Ovary (tissue), 9 donors: ENCODE measurements around the gene NUP50. TPM values are rescaled to one million over a fixed set of nuclear protein-coding genes. Genes with fewer than 3 reads are reported as not detected.

Source experiments
- DNase-seq, 5 donors: peaks; one replicate each; pipeline ENCODE4 v3.0.0-alpha.2; 2019 to 2020
- H3K27ac ChIP-seq, 2 donors: fragments of 200-600 bp; one replicate each; pipeline versions ENCODE4 v1.5.1 to v1.8.0; 2019 to 2022
- H3K27me3 ChIP-seq: fragments of 200-600 bp; one replicate; pipeline ENCODE4 v1.8.0; 2022
- H3K36me3 ChIP-seq: fragments of 200-600 bp; sonication (generic); one replicate; pipeline ENCODE4 v1.5.1; 2019
- H3K4me1 ChIP-seq: one replicate; pipeline ENCODE4 v1.8.1; 2013; ENCODE audit warnings: mild to moderate bottlenecking, moderate library complexity; ENCODE audit not compliant: insufficient read depth
- H3K4me3 ChIP-seq: fragments of 200-600 bp; sonication (generic); one replicate; pipeline ENCODE4 v1.5.1; 2017
- H3K9me3 ChIP-seq, 2 donors: fragments of 200-600 bp in 1 of 2; sonication (generic) in 1 of 2; one replicate each; pipeline versions ENCODE4 v1.5.1 to v1.8.1; 2013 to 2019; ENCODE audit warnings: mild to moderate bottlenecking in 1 of 2, moderate library complexity in 1 of 2
- EP300 ChIP-seq: sonication (generic); formaldehyde crosslinking; IDR thresholded peaks from one replicate; pipeline ENCODE4 v1.6.1; 2017; ENCODE audit warnings: antibody characterized with exemption
- POLR2A ChIP-seq: fragments of 450-650 bp; IDR thresholded peaks from one replicate; pipeline ENCODE4 v1.6.1; 2017; ENCODE audit warnings: antibody characterized with exemption, mild to moderate bottlenecking, moderate library complexity
- WGBS, 3 donors: extraction: QIAGEN DNeasy Blood & Tissue Kit in 1 of 3; methylation state at CpG; one replicate each; pipeline versions ENCODE4 v1.1.5 to v1.1.7; 2013 to 2017; 5-methylcytosine and 5-hydroxymethylcytosine counted together
- intact Hi-C, 4 donors: fragments of 100-400 bp; cut with DNase I; formaldehyde crosslinking; loops; one replicate each; pipeline versions ENCODE4 v1.11.0 to v1.15.1; 2022 to 2023
- polyA plus RNA-seq, 2 donors: library from polyadenylated mRNA; stranded (reverse); fragments of 200-250 nt in 1 of 2; fragments of 350-450 nt in 1 of 2; fragmentation: Illumina TruSeq in 1 of 2; extraction: RNeasy Lipid Tissue Mini Kit (QIAGEN cat#74804) in 1 of 2; gene quantifications; one replicate each; pipeline ENCODE4 v1.2.3, GENCODE V29; 2013 to 2014
- total RNA-seq, 7 donors: library from RNA; depleted of rRNA in 2 of 7; stranded (reverse); fragments of >200 nt in 2 of 7; fragmentation: NEBNext Ultra II Directional in 3 of 7; extraction: Animal tissue kit (Norgen Biotek cat#: 25700) in 3 of 7; gene quantifications; one replicate each; pipeline versions ENCODE4 v1.1.0 to v1.2.4, GENCODE V29; 2016 to 2023
- TF ChIP-seq, protein P1 (sequence below), 3 donors: fragments of 450-650 bp in 2 of 3; fragments of 200-600 bp in 1 of 3; IDR thresholded peaks; one replicate each; pipeline versions ENCODE4 v1.5.1 to v1.8.0; 2016 to 2022; ENCODE audit warnings: antibody characterized with exemption in 3 of 3, mild to moderate bottlenecking in 1 of 3
- donor health status: DM: no; HTN: no; CAD: no; lungs with moderate emphysema.
- donor health status: DM: no; HTN: no; CAD: no.
- donor health status: Bipolar disorder and iron deficiency.
- donor health status: DM: yes; HTN: yes; CAD: no.
- donor health status: DM: no; HTN: no; CAD: no.
- donor health status: DM: yes; HTN: yes; CAD: no.

NUP50 gene
- total and polyA plus RNA-seq, 9 donors = 12.4 to 58.6 (median 44.2) TPM

DNA sequence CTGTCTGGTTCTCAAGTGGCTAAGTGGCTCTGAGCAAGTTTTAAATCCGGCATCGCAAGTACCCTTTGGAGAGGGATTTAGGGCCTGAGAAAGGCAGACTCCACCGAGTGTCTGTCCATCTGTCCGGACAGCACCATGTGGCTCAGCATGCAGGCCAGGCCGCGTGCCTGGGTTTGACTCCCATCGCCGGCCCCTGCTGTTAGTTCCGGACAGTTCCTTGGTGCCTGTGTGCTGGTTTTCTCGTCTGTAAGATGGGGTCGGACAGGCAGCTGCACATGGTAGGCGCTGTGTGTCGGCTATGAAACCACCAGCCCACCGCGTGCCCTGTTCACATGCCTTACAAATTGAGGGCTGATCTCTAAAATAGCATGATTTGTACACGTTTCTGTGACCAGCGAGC lies 31.0 kb downstream of the NUP50 start:
- Histone ChIP-seq H3K4me3 (no peak overlapping the region), H3K27me3 (no peaks in the 10 kb centered on the region), H3K36me3 (no peaks in the 10 kb centered on the region), H3K4me1 (peaks cover 4% of the 10 kb centered on the region), H3K9me3 (no peaks in the 10 kb centered on the region), H3K27ac (no peak overlapping the region)
- intact Hi-C loops = no loop called here
- peak in 2 of 5 donors; percentile 7 to 14 for DNase-seq
- 90 to 96% (median 94%) methylated on average over 17 of the region's 17 CpGs for WGBS, 3 donors
- TF ChIP-seq, protein P1, sequence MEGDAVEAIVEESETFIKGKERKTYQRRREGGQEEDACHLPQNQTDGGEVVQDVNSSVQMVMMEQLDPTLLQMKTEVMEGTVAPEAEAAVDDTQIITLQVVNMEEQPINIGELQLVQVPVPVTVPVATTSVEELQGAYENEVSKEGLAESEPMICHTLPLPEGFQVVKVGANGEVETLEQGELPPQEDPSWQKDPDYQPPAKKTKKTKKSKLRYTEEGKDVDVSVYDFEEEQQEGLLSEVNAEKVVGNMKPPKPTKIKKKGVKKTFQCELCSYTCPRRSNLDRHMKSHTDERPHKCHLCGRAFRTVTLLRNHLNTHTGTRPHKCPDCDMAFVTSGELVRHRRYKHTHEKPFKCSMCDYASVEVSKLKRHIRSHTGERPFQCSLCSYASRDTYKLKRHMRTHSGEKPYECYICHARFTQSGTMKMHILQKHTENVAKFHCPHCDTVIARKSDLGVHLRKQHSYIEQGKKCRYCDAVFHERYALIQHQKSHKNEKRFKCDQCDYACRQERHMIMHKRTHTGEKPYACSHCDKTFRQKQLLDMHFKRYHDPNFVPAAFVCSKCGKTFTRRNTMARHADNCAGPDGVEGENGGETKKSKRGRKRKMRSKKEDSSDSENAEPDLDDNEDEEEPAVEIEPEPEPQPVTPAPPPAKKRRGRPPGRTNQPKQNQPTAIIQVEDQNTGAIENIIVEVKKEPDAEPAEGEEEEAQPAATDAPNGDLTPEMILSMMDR (IDR thresholded peaks at IDR 0.05) = no peak
- TF ChIP-seq POLR2A = no peak
- TF ChIP-seq EP300 = no peak

DNA sequence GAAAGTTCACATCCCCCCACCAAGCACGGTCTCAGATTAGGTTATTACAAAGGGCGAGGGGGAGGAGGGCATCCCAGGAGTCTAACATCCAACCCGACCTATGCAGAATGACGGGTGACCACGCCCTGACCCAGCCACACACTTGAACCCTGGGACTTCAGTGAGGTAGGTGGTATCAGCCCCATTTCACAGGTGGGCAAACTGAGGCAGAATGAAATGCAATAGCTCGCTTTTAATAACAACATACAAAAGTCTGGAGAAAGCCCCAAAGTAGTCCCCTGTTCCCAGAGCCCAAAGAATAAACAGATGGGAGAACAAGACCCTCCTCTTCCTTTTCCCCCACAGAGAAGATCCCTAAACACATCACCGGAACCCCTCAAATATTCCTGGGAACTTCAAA lies 31.9 kb downstream of the NUP50 start:
- Histone ChIP-seq H3K27ac (no peak overlapping the region), H3K27me3 (no peaks in the 10 kb centered on the region), H3K4me3 (no peak overlapping the region), H3K4me1 (peaks cover 4% of the 10 kb centered on the region), H3K36me3 (no peaks in the 10 kb centered on the region), H3K9me3 (no peaks in the 10 kb centered on the region)
- 89 to 95% (median 93%) methylated on average over 7 of the region's 7 CpGs for WGBS, 3 donors
- intact Hi-C loops = no loop called here
- DNase-seq = peak in 1 of 5 donors; percentile 9
- TF ChIP-seq EP300 (no peak), POLR2A (no peak)
- TF ChIP-seq, protein P1 (IDR thresholded peaks at IDR 0.05) = no peak

DNA sequence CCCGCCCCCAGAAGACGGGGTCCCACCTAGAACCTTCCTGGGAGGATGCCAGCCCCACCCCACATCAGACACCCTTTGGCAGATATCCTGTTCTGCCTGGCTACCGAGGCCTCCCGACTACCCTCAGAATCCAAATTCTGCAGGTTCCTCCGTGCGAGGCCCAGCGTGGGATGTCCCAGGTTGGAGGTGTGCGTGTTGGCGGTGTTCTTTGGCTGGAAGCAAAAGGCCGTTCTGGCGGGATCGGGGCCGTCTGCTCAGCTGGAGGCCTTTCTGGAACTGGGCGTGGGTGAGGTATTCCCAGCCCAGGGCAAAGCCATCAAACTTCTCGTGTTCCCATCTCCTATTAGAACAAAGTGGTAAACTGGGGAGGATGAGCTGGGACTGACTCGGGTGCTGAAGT lies 32.6 kb downstream of the NUP50 start:
- WGBS, 3 donors = 90 to 96% (median 95%) methylated on average over 16 of the region's 16 CpGs
- no peak for TF ChIP-seq EP300
- TF ChIP-seq, protein P1 (IDR thresholded peaks at IDR 0.05) = no peak
- TF ChIP-seq POLR2A = no peak
- intact Hi-C loops = no loop called here
- peak in 1 of 5 donors; percentile 14 for DNase-seq
- Histone ChIP-seq H3K27ac (no peak overlapping the region), H3K36me3 (no peaks in the 10 kb centered on the region), H3K27me3 (no peaks in the 10 kb centered on the region), H3K4me3 (no peak overlapping the region), H3K9me3 (no peaks in the 10 kb centered on the region), H3K4me1 (peaks cover 4% of the 10 kb centered on the region)

DNA sequence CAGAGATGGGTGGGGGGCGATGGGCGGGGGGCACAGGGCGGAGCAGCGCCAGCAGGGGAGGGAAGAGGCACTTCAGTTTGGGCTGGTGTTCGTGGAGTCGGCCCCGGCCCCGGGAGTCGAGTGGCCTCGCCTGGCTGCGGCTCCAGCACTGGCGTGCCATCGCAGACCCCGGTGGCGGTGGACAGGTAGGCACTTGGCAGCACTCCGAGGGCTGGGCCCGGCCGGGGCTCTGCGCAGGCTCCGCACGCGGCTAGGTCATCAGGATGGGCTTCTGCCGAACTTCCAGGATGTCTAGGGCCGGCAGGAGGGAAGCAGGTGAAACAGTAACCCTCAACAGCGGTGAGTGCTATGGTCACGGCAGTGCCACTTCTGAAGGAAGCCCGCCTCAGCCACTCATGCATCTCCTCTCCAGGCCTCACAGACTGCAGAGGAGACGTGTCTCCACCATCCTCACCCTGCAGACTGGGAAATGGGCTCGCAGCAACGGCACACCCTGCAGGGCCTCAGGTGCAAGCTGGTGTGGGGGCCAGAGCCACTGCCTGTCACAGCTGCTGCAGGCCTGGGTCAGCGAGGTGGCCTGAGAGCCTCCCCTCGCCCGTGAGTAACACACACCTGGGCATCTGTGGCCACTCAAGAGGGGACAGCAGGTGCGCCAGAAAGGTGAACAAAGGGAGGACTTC lies 33.3 kb downstream of the NUP50 start:
- TF ChIP-seq, protein P1 (IDR thresholded peaks at IDR 0.05) = no peak
- TF ChIP-seq EP300 = no peak
- no peak for TF ChIP-seq POLR2A
- H3K36me3 ChIP-seq = no peaks in the 10 kb centered on the region
- no peak for DNase-seq

More for the DNA sequence above, 33.3 kb downstream of the NUP50 start:
- intact Hi-C loops = no loop called here
- Histone ChIP-seq H3K9me3 (no peaks in the 10 kb centered on the region), H3K4me3 (no peak overlapping the region), H3K27me3 (no peaks in the 10 kb centered on the region), H3K4me1 (peaks cover 4% of the 10 kb centered on the region), H3K27ac (no peak overlapping the region)
- 94 to 95% (median 95%) methylated on average over 31 to 34 of the region's 34 CpGs for WGBS, 3 donors
